Kidney epithelial cell (primary cell): Measurements from ENCODE around the gene MEGF11. TPM values are rescaled to one million over a fixed set of nuclear protein-coding genes. Genes with fewer than 3 reads are reported as not detected.
"Not testable (repeated sequence)": the region's sequence is repeated elsewhere in the genome, so short reads cannot be mapped to it uniquely, and the experiment has no call there.

Experiments used
- DNase-seq: peaks from one replicate; pipeline ENCODE4 v3.0.0-alpha.2; 2010; ENCODE audit warnings: low read depth
- H3K27me3 ChIP-seq: 2 replicates; pipeline ENCODE4 v1.6.0; 2011; ENCODE audit warnings: low read length; ENCODE audit not compliant: control insufficient read depth, insufficient read depth
- H3K36me3 ChIP-seq: 2 replicates; pipeline ENCODE4 v1.5.1; 2011; ENCODE audit warnings: low read length; ENCODE audit not compliant: control insufficient read depth, insufficient read depth
- H3K4me3 ChIP-seq: 2 replicates; pipeline ENCODE4 v1.5.1; 2011; ENCODE audit warnings: low read depth, mild to moderate bottlenecking, control low read depth, low read length
- CTCF ChIP-seq: IDR thresholded peaks from 2 replicates; pipeline ENCODE4 v1.5.1; 2011; ENCODE audit warnings: mild to moderate bottlenecking, moderate library complexity, low read length, control low read depth, inconsistent platforms; ENCODE audit not compliant: insufficient read depth, poor library complexity, severe bottlenecking
- total RNA-seq: library from RNA; depleted of rRNA; stranded (reverse); fragments of >200 nt; gene quantifications from 2 replicates; pipeline ENCODE4 v1.2.3, GENCODE V29; 2015

Gene MEGF11
- total RNA-seq, 1 donor from 2014 or later = 0.63 TPM

- Histone ChIP-seq H3K4me3 (no peak overlapping the region), H3K36me3 (no peaks in the 10 kb centered on the region), H3K27me3 (no peaks in the 10 kb centered on the region)
- no peak for TF ChIP-seq CTCF
- DNase-seq = peak; percentile 71
These were observed 16.0 kb upstream of the MEGF11 start for GRCh38 chr15:66269326-66270090.

GRCh38 chr15:66264859-66265513 is 11.4 kb upstream of the MEGF11 start:
- TF ChIP-seq CTCF = no peak
- DNase-seq = no peak
- Histone ChIP-seq H3K4me3 (no peak overlapping the region), H3K36me3 (no peaks in the 10 kb centered on the region), H3K27me3 (no peaks in the 10 kb centered on the region)

- not testable (repeated sequence) for H3K27me3 ChIP-seq, H3K36me3 ChIP-seq, H3K4me3 ChIP-seq, DNase-seq
These were observed 9.3 kb upstream of the MEGF11 start for GRCh38 chr15:66262837-66263236.

GRCh38 chr15:66261056-66261455 is 7.5 kb upstream of the MEGF11 start:
- no peak for TF ChIP-seq CTCF
- no peaks in the 10 kb centered on the region for H3K36me3 ChIP-seq
- H3K4me3 ChIP-seq = no peak overlapping the region
- DNase-seq = no peak
- peaks cover 3% of the 10 kb centered on the region for H3K27me3 ChIP-seq

GRCh38 chr15:66256692-66257091 is 3.1 kb upstream of the MEGF11 start:
- H3K27me3 ChIP-seq = peaks cover 42% of the 10 kb centered on the region

More at GRCh38 chr15:66256692-66257091, 3.1 kb upstream of the MEGF11 start:
- DNase-seq = no peak
- Histone ChIP-seq H3K36me3 (no peaks in the 10 kb centered on the region), H3K4me3 (no peak overlapping the region)
- TF ChIP-seq CTCF = no peak
